Skeletal muscle tissue (tissue), 4 donors: ENCODE measurements around the gene GALNT18. TPM values are rescaled to one million over a fixed set of nuclear protein-coding genes. Genes with fewer than 3 reads are reported as not detected.

Source experiments
- H3K27ac ChIP-seq: one replicate; pipeline ENCODE4 v1.7.0; 2013; ENCODE audit warnings: mild to moderate bottlenecking, low read depth, low read length, inconsistent platforms
- H3K27me3 ChIP-seq, 3 donors: one replicate each; pipeline ENCODE4 v1.7.0; 2013; ENCODE audit warnings: low read length in 3 of 3; ENCODE audit not compliant: control insufficient read depth in 3 of 3, insufficient read depth in 3 of 3
- H3K36me3 ChIP-seq, 3 donors: one replicate each; pipeline ENCODE4 v1.7.0; 2013; ENCODE audit warnings: low read length in 3 of 3; ENCODE audit not compliant: control insufficient read depth in 3 of 3, insufficient read depth in 3 of 3
- H3K4me1 ChIP-seq, 3 donors: one replicate each; pipeline ENCODE4 v1.7.0; 2013; ENCODE audit warnings: low read length in 3 of 3, mild to moderate bottlenecking in 3 of 3; ENCODE audit not compliant: control insufficient read depth in 3 of 3, insufficient read depth in 3 of 3
- H3K4me3 ChIP-seq, 3 donors: one replicate each; pipeline ENCODE4 v1.7.0; 2013; ENCODE audit warnings: low read length in 3 of 3
- H3K9ac ChIP-seq, 3 donors: one replicate each; pipeline ENCODE4 v1.7.0; 2013; ENCODE audit warnings: low read length in 3 of 3, mild to moderate bottlenecking in 3 of 3, moderate library complexity in 2 of 3, low read depth in 1 of 3
- H3K9me3 ChIP-seq, 3 donors: one replicate each; pipeline ENCODE4 v1.7.0; 2013; ENCODE audit warnings: low read length in 3 of 3; ENCODE audit not compliant: control insufficient read depth in 3 of 3
- total RNA-seq: library from RNA; depleted of rRNA; stranded (reverse); fragments of >200 nt; gene quantifications from one replicate; pipeline ENCODE4 v1.2.3, GENCODE V29; 2014
- donor health status: Osteomylitis.

Gene GALNT18
- total RNA-seq, 1 donor from 2014 or later = 9.4 TPM

- H3K36me3 ChIP-seq = peaks cover 0 to 4% (median 0%) of the 10 kb centered on the region in 3 donors
- H3K4me3 ChIP-seq = no peak overlapping the region
- H3K4me1 ChIP-seq = peaks cover 4 to 6% (median 4%) of the 10 kb centered on the region in 3 donors
- no peak overlapping the region for H3K9ac ChIP-seq
- peak overlapping the region; percentile 27 for H3K27ac ChIP-seq
- no peaks in the 10 kb centered on the region for H3K27me3 ChIP-seq
- no peaks in the 10 kb centered on the region for H3K9me3 ChIP-seq
These were observed 225.3 kb downstream of the GALNT18 start for GRCh38 chr11:11396301-11397035.

GRCh38 chr11:11395126-11395525, 226.7 kb downstream of the GALNT18 start:
- H3K36me3 ChIP-seq = peaks cover 0 to 4% (median 0%) of the 10 kb centered on the region in 3 donors
- no peak overlapping the region for H3K9ac ChIP-seq
- H3K27ac ChIP-seq = no peak overlapping the region
- H3K27me3 ChIP-seq = no peaks in the 10 kb centered on the region
- no peaks in the 10 kb centered on the region for H3K9me3 ChIP-seq
- no peak overlapping the region for H3K4me3 ChIP-seq
- peaks cover 4 to 6% (median 5%) of the 10 kb centered on the region in 3 donors for H3K4me1 ChIP-seq

GRCh38 chr11:11394241-11394640, 227.6 kb downstream of the GALNT18 start:
- no peak overlapping the region for H3K4me3 ChIP-seq
- H3K36me3 ChIP-seq = peaks cover 0 to 4% (median 0%) of the 10 kb centered on the region in 3 donors
- H3K4me1 ChIP-seq = peaks cover 5 to 7% (median 6%) of the 10 kb centered on the region in 3 donors
- no peaks in the 10 kb centered on the region for H3K27me3 ChIP-seq
- H3K9ac ChIP-seq = no peak overlapping the region
- no peaks in the 10 kb centered on the region for H3K9me3 ChIP-seq
- no peak overlapping the region for H3K27ac ChIP-seq

DNA sequence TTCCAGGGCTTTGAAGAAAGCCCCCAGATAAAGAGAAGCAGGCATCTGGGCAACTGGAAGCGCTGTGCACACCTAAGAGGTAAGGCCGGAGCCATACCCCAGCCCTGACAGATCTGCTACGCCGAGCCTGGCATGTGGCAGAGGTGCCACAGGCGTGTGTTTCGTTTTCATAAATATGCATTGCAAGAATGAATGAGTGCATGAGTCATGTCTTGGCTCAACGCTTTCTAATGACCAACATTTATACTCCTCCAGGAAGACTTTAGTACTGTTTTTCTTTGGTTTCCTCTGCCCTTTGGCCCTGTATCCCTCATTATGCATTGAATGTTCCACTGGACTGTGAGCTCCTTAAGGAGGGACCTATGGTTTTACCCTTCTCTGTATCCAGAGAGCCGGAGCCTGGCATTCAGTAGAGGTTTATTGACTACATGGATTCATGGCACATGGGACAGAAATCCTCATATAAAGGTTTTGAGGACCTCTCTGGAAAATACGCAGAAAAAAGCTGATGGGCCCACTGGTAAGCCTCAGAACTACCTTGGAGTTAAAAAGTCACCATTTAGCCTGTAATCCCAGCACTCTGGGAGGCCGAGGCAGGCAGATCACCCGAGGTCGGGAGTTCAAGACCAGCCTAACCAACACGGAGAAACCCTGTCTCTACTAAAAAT, 229.9 kb downstream of the GALNT18 start:
- Histone ChIP-seq H3K4me1 (peaks cover 6 to 16% (median 14%) of the 10 kb centered on the region in 3 donors), H3K27ac (no peak overlapping the region), H3K9ac (no peak overlapping the region), H3K9me3 (no peaks in the 10 kb centered on the region), H3K4me3 (no peak overlapping the region), H3K27me3 (no peaks in the 10 kb centered on the region), H3K36me3 (peaks cover 0 to 4% (median 0%) of the 10 kb centered on the region in 3 donors)

DNA sequence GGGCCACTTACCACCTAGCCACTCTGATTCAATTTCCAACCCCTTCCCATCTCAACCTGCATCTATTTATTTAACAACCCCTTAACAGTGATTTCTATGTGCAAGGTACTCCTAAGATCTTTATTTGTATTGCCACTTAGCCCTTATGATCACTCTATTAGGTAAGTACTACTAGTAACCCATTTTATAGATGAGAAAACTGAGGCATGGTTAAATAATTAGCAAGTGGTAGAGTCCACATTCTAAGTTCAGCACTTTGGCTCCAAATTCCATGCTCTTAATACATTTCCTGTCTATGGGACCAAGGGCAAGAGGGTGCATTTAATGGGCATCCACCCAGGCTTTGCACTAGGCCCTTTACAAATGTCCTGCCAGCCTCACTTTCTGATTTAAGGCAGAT, 230.6 kb downstream of the GALNT18 start:
- Histone ChIP-seq H3K27me3 (no peaks in the 10 kb centered on the region), H3K4me3 (no peak overlapping the region), H3K4me1 (peaks cover 5 to 16% (median 14%) of the 10 kb centered on the region in 3 donors), H3K9ac (no peak overlapping the region), H3K9me3 (no peaks in the 10 kb centered on the region), H3K27ac (no peak overlapping the region), H3K36me3 (peaks cover 0 to 4% (median 0%) of the 10 kb centered on the region in 3 donors)

- Histone ChIP-seq H3K27ac (no peak overlapping the region), H3K36me3 (peaks cover 0 to 2% (median 0%) of the 10 kb centered on the region in 3 donors), H3K4me1 (peaks cover 3 to 16% (median 14%) of the 10 kb centered on the region in 3 donors), H3K27me3 (no peaks in the 10 kb centered on the region), H3K9me3 (no peaks in the 10 kb centered on the region), H3K4me3 (no peak overlapping the region), H3K9ac (no peak overlapping the region)
These were observed 231.6 kb downstream of the GALNT18 start for GRCh38 chr11:11390068-11390771.

DNA sequence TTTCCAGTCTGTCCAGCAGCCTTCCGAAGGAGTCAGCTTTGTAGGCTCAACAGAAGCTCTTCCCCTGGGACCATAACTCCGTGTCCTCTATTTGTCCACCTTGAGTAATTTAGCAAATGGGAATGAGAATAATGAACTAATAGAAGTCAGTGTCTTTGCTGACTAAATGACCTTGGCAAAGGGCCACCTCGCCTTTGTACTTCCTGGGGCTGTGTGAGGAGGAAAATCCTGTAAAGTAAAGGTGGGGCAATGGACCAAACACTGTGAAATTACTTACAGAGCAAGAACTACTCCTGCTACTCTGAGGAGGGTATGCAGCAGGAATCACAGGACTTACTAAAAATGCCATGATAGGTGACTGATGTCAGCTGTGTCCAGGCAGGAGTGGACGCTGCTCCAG, 232.6 kb downstream of the GALNT18 start:
- Histone ChIP-seq H3K9me3 (no peaks in the 10 kb centered on the region), H3K27me3 (no peaks in the 10 kb centered on the region), H3K9ac (no peak overlapping the region), H3K27ac (no peak overlapping the region), H3K36me3 (no peaks in the 10 kb centered on the region), H3K4me3 (no peak overlapping the region), H3K4me1 (peaks cover 3 to 16% (median 14%) of the 10 kb centered on the region in 3 donors)

GRCh38 chr11:11387622-11388305, 234.0 kb downstream of the GALNT18 start:
- H3K27me3 ChIP-seq = no peaks in the 10 kb centered on the region
- no peaks in the 10 kb centered on the region for H3K9me3 ChIP-seq
- no peaks in the 10 kb centered on the region for H3K36me3 ChIP-seq
- peak overlapping the region in 1 of 3 donors; percentile 2 for H3K9ac ChIP-seq
- no peak overlapping the region for H3K4me3 ChIP-seq
- H3K27ac ChIP-seq = no peak overlapping the region
- peaks cover 3 to 16% (median 14%) of the 10 kb centered on the region in 3 donors for H3K4me1 ChIP-seq

DNA sequence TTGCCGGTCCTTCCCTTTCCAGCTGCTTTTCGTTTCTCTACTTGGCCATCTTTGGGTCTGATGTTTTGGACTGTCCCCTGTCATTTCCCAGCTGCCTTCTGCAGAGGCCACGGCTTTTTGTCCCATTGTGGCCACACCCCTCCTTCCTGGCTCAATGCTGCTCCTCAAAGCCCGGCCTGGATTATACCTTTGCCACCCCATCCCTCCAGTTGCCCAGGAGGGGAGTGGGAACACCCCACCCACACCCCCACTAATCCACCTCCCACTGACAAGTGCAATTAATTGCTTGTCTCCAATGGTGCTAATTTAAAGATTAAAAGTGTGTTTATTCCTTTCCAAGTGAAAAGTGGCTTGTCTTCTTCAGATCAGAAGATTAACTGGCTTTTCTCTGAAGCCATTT, 234.6 kb downstream of the GALNT18 start:
- Histone ChIP-seq H3K36me3 (no peaks in the 10 kb centered on the region), H3K4me3 (no peak overlapping the region), H3K9ac (no peak overlapping the region), H3K9me3 (no peaks in the 10 kb centered on the region), H3K4me1 (peaks cover 3 to 16% (median 14%) of the 10 kb centered on the region in 3 donors), H3K27ac (no peak overlapping the region), H3K27me3 (no peaks in the 10 kb centered on the region)
